HCT116 (cell line): ENCODE measurements around the gene SRPK3. TPM values are rescaled to one million over a fixed set of nuclear protein-coding genes. Genes with fewer than 3 reads are reported as not detected.

Experiments
- CTCF ChIP-seq, 3 experiments: fragments of 200-600 bp in 1 of 3; sonication (generic) in 1 of 3; IDR thresholded peaks in 2 of 3; conservative IDR thresholded peaks in 1 of 3; 2 replicates each; pipeline ENCODE4 v1.5.1; 2012 to 2017; ENCODE audit warnings: low read depth in 2 of 3, low read length in 2 of 3, antibody characterized with exemption in 1 of 3, borderline replicate concordance in 1 of 3, control low read depth in 1 of 3, mild to moderate bottlenecking in 1 of 3, mixed read lengths in 1 of 3, mixed run types in 1 of 3, moderate library complexity in 1 of 3; ENCODE audit not compliant: insufficient read depth in 1 of 3
- MAX ChIP-seq: IDR thresholded peaks from 2 replicates; pipeline ENCODE4 v1.6.1; 2012
- RAD21 ChIP-seq: IDR thresholded peaks from 2 replicates; pipeline ENCODE4 v1.6.1; 2012; ENCODE audit warnings: low read depth, mild to moderate bottlenecking
- ZFX ChIP-seq: fragments of 450-650 bp; IDR thresholded peaks from 2 replicates; pipeline ENCODE4 v1.6.1; 2017
- total RNA-seq: library from RNA; stranded (reverse); gene quantifications from one replicate; pipeline ENCODE4 v1.2.1, GENCODE V29; 2021; ENCODE audit not compliant: unreplicated experiment
- TF ChIP-seq, protein P1 (sequence below): IDR thresholded peaks from 2 replicates; pipeline ENCODE4 v1.6.1; 2012; ENCODE audit warnings: low read depth
- TF ChIP-seq, protein P2 (sequence below): IDR thresholded peaks from 2 replicates; pipeline ENCODE4 v1.6.1; 2012

The SRPK3 gene
- total RNA-seq, 1 experiment from 2014 or later: not detected

GRCh38 chrX:153769865-153770600 lies 10.8 kb upstream of the SRPK3 start (continued):
- TF ChIP-seq, protein P1, sequence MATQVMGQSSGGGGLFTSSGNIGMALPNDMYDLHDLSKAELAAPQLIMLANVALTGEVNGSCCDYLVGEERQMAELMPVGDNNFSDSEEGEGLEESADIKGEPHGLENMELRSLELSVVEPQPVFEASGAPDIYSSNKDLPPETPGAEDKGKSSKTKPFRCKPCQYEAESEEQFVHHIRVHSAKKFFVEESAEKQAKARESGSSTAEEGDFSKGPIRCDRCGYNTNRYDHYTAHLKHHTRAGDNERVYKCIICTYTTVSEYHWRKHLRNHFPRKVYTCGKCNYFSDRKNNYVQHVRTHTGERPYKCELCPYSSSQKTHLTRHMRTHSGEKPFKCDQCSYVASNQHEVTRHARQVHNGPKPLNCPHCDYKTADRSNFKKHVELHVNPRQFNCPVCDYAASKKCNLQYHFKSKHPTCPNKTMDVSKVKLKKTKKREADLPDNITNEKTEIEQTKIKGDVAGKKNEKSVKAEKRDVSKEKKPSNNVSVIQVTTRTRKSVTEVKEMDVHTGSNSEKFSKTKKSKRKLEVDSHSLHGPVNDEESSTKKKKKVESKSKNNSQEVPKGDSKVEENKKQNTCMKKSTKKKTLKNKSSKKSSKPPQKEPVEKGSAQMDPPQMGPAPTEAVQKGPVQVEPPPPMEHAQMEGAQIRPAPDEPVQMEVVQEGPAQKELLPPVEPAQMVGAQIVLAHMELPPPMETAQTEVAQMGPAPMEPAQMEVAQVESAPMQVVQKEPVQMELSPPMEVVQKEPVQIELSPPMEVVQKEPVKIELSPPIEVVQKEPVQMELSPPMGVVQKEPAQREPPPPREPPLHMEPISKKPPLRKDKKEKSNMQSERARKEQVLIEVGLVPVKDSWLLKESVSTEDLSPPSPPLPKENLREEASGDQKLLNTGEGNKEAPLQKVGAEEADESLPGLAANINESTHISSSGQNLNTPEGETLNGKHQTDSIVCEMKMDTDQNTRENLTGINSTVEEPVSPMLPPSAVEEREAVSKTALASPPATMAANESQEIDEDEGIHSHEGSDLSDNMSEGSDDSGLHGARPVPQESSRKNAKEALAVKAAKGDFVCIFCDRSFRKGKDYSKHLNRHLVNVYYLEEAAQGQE: no peak
- no peak for TF ChIP-seq ZFX
- no peak for TF ChIP-seq RAD21
- TF ChIP-seq CTCF (IDR thresholded peaks at IDR 0.05 in 2 of 3, conservative IDR thresholded peaks at IDR 0.05 in 1 of 3; ENCODE audit: borderline replicate concordance in 1 of 3, insufficient read depth in 1 of 3, low read depth in 2 of 3, low read length in 2 of 3): no peak
- TF ChIP-seq MAX: no peak
- TF ChIP-seq, protein P2, sequence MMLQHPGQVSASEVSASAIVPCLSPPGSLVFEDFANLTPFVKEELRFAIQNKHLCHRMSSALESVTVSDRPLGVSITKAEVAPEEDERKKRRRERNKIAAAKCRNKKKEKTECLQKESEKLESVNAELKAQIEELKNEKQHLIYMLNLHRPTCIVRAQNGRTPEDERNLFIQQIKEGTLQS: no peak
